ENCODE results near the gene DSE.

Gene DSE

GRCh38 chr6:116419069-116419786, 48.5 kb downstream of the DSE start:
- peak; percentile 35 for DNase-seq

- DNase-seq, result no peak
Measured at GRCh38 chr6:116420341-116420740, 49.6 kb downstream of the DSE start.

- DNase-seq, result no peak
Measured at GRCh38 chr6:116422238-116422637, 51.5 kb downstream of the DSE start.

DNA sequence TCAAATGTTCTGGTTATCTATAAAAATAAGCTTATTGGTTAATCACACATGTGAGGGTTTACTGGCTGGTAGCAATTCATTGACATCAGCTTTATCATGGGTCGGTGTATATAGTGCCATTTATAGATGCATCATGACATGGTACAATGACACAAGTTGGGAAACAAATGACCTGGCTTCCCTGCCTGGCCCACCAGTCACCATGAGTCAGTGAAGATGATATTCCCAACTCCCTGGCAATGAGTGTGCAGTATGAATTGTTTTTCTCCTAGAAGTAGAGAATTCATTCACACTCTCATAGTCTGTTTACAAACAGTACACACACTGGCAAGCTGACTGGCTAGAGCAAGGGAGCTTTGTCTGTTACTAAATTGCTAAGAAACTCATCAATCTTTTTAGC, 53.3 kb downstream of the DSE start:
- DNase-seq, result peak; percentile 76

DNA sequence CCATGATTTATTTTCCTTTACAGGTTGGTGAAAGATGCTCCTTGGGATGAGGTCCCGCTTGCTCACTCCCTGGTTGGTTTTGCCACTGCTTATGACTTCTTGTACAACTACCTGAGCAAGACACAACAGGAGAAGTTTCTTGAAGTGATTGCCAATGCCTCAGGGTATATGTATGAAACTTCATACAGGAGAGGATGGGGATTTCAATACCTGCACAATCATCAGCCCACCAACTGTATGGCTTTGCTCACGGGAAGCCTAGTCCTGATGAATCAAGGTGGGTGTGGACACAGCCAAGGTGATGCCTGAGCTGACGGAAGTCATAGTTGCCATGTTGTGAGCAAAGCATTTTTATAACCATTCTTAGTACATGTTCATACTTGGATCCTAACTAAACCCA, 55.8 kb downstream of the DSE start:
- DNase-seq, result no peak

GRCh38 chr6:116429111-116429510, 58.4 kb downstream of the DSE start:
- DNase-seq, result no peak

GRCh38 chr6:116430860-116431259, 60.1 kb downstream of the DSE start:
- DNase-seq, result no peak

- no peak for DNase-seq
Measured at GRCh38 chr6:116431964-116432595, 61.3 kb downstream of the DSE start.

DNA sequence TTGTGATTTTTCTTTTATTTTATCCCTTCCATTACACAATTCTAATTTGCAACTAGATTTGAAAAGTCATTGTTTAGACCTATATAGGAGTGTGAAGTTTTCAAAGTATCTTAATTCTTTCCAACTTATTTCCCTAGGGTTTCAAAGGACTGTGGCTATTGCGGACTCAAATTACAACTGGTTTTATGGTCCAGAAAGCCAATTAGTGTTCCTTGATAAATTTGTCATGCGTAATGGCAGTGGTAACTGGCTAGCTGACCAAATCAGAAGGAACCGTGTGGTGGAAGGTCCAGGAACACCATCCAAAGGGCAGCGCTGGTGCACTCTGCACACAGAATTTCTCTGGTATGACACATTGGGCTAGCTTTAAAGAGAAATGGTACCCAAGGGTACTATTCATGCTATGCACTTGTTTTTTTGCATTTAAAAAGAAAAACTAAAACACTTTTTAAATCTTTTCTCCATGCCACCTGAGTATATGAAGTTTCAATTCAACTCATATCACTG, 62.5 kb downstream of the DSE start:
- DNase-seq, result no peak

GRCh38 chr6:116434056-116434725, 63.4 kb downstream of the DSE start:
- no peak for DNase-seq

GRCh38 chr6:116436586-116436985, 65.8 kb downstream of the DSE start:
- no peak for DNase-seq

DNA sequence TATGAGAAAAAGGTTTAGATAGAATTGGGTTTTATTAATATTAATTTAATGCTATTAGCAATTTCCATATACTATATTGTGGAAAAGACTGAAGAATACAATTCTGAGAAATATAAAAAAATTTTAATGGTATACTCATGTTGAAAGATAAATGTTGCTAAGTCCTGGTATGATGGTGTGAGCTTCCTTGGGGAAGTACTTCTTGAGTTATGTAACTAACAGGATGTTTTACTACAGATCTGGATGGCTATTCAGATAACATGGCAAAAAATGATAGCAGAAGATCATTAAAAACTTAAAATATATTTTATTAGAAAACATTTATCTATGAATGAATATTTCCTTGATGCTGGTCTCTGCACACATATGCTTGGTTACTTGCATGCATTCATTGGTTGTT, 66.9 kb downstream of the DSE start:
- DNase-seq, result no peak

DNA sequence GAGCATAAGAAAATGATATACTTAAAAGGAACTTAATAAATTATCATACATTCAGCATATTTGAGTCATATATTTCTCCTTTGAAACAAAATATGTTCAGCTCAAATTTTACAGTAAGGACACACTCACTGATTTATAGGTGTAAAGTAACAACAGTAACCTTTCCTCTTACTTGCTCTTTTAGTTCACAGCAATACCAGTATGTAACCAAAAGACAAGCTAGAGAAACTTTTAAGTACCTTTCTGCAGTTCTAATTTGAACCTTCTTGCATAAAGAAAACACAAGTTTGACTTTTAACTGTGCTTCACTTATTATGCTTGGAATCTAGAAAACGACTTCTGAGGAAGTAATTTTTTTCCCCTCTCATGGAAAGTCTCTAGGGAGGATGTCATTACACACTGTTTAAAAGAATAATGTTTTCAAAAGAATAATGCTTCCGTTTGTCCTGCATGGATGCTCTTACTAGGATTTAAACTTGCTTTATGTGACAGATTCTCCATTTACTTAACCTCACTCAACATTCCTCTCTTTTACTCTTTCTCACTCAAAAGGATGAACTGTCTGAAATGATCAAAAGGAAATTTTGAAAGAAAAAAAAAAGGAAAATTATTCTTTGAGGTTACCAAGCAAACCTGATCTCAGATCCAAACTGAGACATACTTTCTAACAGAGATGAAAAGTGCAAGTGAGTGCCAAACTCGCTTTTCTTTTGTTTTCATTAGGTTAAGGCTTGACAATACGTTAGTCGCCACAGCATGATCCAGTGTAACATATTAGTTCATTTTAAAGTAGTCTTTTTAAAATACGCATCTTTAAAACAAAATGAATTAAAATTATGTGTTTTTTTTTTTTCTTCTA, 68.1 kb downstream of the DSE start:
- no peak for DNase-seq

- no peak for DNase-seq
Measured at GRCh38 chr6:116439522-116440051, 68.8 kb downstream of the DSE start.

GRCh38 chr6:116443105-116443504, 72.4 kb downstream of the DSE start:
- DNase-seq, result no peak

DNA sequence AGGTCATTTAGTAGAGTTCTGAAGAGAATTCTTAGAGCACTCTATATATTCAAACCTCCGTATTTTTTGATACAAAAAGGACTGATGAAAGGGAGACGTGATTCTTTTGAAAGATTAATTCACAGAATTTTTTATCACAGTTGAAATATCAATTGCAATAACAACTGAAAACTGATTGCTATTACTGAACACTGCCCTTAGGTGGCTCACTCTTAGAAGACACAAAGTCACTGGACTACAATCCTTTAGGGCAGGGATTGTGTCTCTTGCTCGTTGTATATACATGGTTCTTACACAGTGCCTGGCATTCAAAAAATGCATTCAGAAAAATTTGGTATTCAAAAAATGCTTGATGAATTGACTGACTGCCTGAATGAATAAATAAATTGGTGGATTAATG, 73.3 kb downstream of the DSE start:
- peak; percentile 43 for DNase-seq

DNA sequence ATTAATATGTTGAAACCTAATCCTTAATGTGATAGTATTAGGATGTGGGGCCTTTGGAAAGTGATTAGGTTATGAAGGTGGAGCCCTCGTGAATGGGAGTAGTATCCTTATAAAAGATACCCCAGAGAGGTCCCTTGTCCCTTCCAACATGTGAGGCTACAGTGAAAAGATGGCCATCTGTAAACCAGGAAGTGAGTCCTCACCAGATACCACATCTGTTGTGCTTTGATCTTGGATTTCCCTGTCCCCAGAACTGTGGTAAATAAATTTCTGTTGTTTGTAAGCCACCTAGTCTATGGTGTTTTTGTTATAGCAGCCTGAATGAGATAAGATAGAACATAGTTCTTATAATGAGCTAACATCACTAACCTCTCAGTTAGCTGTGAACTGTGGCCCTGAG, 73.8 kb downstream of the DSE start:
- no peak for DNase-seq

DNA sequence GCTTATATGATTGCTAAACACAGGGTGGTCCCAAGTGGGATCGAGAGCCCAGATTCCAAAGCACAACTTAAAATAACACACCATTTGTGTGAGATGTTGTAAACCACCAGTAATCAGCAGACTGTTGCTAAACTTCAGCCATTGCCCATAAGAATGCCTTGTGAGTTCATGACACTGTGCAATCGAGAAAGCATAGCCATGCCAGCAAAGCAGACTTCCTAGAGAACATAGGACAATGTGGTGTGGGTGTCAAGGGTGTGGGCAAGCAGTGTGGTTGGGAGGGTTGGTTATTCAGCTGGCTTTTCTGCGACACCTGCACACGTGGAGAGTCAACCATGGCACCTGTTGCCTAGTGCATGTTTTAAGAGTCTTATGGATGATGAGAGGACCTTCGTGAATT, 74.4 kb downstream of the DSE start:
- DNase-seq, result peak; percentile 40

GRCh38 chr6:116446399-116446798, 75.7 kb downstream of the DSE start:
- peak; percentile 87 for DNase-seq

- DNase-seq, result no peak
Measured at GRCh38 chr6:116447052-116447451, 76.3 kb downstream of the DSE start.

GRCh38 chr6:116447496-116448011, 76.8 kb downstream of the DSE start:
- peak; percentile 97 for DNase-seq

GRCh38 chr6:116449565-116449964, 78.8 kb downstream of the DSE start:
- DNase-seq, result peak; percentile 32

Data from suppressor macrophage treated with lipopolysaccharide for 4 hours (primary cell).